ENCODE data around the gene CIB4. TPM values are rescaled to one million over a fixed set of nuclear protein-coding genes. Genes with fewer than 3 reads are reported as not detected.

Gene CIB4
- polyA plus RNA-seq, 3 donors, result 0.16 TPM; not detected in 2

DNA sequence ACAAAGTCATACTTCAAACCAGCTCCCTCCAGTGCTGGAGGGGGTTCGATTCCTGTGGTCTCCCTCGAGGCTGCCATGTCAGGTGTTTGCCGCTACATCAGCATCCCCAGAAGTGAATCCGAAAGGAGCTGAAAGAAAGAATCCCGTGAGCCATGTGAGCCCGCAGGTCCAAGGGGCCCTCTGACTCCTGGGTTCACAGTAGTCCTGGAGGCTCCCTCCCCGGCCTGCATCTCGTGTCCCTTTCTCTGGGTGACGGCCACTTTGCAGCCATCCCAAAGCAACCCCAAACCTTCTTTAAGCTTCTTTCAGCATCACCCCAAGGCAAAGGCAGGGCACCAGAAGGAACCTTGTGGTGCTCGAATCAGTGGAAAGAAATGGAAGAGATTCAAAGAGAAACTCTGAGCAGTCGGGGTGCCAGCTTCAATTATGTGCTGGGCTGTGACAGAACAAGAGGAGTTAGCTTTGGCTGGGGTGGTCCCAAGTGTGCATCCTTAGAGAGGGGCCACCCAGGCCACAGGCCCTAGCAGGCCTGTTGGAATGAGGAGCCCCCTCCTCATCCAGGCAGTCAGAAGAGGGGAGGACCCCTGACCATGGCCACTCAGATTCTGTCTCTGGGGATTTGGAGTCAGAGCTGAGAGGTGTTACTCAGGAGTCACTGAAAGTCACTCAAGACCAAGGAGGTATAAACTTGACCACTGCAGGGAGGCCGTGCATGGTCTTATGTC lies 59.7 kb downstream of the CIB4 start:
- no peak overlapping the region for H3K27ac ChIP-seq (ENCODE audit: low read depth, low read length)
- WGBS, 3 donors, result 85 to 88% (median 88%) methylated on average over 12 of the region's 12 CpGs

DNA sequence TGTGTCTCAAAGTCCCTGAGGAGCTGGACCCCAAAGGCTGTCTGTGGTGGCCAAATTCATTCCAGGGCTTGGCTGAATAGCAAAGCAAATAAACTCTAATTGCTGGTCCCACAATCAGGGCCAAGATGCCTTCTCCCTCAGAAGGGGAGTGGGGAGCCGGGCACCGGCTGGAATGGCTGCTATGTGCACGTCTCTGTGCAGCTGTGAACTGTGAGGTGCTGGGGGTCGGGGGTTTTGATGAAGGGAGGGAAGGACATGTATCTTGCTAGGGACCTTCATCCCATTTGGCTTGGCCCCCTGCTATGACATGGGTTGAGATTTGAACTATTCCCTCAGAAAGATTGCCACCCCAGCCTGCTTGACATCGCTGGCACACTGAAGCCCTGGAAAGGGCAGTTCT lies 60.4 kb downstream of the CIB4 start:
- WGBS, 3 donors, result 85 to 90% (median 87%) methylated on average over 5 of the region's 5 CpGs
- no peak overlapping the region for H3K27ac ChIP-seq (ENCODE audit: low read depth, low read length)

DNA sequence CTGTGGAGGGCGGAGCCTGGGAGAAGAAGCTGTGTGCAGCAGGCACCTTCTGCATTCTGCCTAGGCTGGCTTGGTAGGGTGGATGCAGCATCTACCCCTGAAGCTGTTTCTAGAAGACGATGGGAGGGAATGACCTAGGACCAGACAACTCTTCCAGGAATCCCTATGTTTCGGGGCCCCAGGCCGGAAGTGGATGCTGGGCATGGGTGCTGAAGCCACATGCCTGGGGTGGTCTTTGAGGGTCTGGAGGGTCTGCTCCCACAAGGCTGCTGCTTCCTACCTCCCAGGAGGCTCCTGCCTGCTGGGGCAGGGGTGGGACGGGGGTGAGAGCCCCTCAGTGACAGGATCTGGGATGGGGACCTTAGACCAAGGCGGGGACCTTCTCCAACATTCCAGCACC lies 61.0 kb downstream of the CIB4 start:
- WGBS, 3 donors, result 85 to 89% (median 88%) methylated on average over 6 of the region's 6 CpGs
- no peak overlapping the region for H3K27ac ChIP-seq (ENCODE audit: low read depth, low read length)

DNA sequence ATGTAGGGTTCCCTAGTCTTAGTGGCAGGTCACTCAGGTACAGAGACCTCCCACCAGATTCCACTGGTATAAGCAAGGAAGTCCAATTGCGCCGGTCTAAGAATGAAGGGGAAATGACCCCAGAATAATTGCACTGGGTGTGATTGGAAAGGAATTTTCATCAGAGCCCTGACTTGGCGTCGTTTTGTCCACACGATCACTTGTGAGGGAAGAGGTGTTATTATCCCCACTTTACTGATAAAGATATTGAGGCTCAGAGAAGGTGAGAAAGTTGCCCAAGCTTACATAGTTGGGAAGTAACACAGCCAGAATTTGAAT lies 61.5 kb downstream of the CIB4 start:
- WGBS, 3 donors, result 59 to 81% (median 66%) methylated on average over 5 of the region's 5 CpGs
- H3K27ac ChIP-seq (ENCODE audit: low read depth, low read length), result no peak overlapping the region

DNA sequence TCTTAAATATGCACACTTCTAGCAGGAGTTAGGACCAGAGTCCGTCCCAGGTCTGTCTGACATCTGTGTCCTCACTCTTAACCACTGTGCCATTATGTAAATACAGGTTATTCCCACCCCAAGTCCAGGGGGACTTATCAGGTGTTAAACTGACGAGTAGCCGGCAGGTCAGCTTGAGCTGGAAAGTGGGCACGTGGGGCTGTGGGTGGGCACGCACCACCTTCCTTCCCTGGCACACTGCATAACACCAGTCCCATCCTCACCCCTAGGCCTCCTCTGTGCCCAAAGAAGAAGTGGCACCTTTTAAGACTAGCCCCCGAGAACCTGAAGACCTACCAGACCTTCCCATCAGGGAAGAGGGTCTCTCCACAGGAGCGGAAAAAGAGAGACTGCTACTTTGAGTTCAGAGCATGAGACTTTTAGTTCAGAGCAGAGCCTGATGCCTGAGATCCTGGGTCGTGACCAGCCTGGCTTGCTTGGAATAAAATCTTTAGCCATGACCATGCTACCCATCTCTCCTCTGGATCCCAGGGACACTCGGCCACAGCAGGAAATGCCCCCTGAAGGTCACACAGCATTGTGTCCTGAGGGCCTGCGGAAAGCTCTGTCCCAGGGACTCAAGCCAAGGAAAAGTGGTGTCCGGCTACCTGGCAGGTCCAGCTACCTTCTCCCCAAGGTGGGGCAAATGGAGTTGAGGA lies 62.0 kb downstream of the CIB4 start:
- no peak overlapping the region for H3K27ac ChIP-seq (ENCODE audit: low read depth, low read length)
- WGBS, 3 donors, result 80 to 86% (median 85%) methylated on average over 11 of the region's 11 CpGs

DNA sequence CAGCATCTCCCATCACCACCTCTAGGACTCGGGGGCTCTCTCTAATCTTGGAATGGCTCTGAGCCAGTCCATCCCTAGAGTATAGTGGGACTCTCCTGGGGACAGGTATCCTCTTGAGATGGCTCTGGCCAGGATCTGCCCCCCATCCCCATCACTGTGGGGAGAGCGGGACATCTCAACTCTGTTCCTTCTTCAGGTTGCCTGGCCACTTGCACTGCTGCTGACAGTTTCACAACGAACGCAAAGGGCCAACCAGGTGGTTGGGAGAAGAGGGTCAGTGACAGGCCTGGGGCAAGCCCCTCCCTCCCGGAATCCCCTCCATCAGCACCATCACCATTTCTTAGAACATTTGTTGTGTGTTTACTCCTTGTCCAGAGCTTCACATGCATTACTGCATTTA lies 62.6 kb downstream of the CIB4 start:
- 77 to 89% (median 79%) methylated on average over 5 of the region's 5 CpGs for WGBS, 3 donors

DNA sequence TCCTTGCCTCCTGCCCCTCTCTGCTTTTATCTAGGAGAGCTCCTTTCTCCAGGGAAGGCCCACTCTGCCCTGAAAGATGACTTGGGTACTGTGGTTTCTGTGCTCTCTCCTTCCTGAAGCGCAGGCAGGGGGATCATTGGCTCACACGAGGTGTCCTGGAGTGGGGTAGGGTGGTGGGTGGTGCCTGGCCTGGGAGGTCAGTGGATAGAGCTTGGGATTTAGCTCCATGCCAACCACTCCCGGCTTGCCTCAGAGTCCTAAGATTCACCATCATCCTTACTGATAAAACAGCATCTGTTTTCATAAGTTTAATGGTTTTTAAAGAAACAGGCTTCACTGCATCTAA lies 63.1 kb downstream of the CIB4 start:
- no peak overlapping the region for H3K27ac ChIP-seq (ENCODE audit: low read depth, low read length)
- 50 to 55% (median 51%) methylated on average over 3 of the region's 3 CpGs for WGBS, 3 donors

More for the DNA sequence above, 62.6 kb downstream of the CIB4 start:
- H3K27ac ChIP-seq (ENCODE audit: low read depth, low read length), result no peak overlapping the region

DNA sequence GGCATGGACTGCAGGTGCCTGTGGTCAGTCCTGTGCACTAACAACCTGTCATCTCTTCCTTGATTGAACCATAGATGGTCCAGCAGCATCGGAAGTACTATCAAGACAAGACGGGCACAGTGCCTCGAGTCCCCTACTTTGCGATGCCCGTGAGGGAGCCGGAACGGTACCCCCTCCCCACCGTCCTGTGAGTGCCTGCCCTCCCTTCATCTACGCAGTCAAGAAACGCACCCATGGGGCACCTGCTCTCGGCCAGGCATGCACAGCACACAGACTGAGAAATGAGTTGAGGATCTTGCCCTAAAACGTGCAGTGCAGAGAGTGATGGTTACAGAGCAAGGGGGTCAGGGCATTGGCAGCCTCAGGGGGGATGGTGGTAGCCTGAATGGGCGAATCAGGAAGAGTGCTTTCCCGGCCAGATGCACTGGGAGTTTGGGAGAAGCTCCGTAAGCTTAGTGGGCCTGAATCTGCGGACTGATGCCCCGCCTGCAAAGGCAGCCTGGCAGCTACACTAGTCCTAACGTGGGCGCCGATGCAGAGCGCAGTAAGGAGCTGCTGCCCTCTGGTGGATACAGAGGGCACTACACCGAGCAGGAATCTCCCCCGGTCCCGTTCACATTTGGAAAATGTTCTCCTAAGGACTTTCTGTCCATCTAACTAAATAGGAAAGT lies 63.6 kb downstream of the CIB4 start:
- H3K27ac ChIP-seq (ENCODE audit: low read depth, low read length), result no peak overlapping the region
- 42% methylated on average over 24 of the region's 24 CpGs for WGBS, 3 donors

DNA sequence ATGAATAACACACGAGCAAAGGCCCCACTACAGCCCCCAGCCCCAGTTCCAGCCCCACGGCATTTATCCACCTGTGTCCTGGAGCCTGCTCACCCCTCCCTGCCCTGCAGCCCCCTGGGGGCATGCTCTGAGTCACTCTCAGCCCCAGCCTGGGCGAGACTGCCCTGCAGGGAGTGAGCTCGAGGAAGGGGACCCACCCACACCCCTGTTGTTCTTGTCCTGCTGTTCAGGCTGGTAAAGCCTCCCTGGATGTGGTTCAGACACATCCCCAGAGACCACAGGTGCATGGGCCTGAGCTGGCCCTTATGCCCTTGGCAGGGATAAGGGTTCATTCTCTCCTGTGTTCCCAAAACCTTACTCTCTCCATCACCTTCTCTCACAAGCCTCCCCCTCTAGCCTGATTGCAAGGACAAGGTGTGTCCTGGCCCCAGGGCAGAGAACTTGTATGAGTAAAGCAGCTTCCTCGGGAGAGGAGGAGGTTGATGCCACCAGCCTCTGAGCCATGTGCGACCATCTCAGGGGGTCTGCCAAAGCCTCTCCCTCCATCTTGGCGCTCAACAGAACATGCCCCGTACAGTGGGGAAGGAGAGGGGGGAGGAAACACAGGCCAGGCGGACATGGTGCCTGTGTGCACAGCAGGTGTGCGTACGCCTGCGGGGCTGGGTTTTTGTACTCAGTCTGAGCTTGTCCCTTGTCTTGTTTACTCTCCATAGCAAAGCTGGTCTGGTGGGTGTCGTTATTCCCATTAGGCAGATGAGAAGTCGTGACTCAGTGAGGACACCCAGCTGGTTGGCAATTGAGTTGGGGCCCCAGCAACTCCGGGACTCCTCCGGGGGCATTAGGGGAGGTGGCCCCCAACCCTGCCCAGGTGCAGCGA lies 64.4 kb downstream of the CIB4 start:
- 73 to 79% (median 74%) methylated on average over 17 of the region's 17 CpGs for WGBS, 3 donors
- H3K27ac ChIP-seq (ENCODE audit: low read depth, low read length), result no peak overlapping the region

DNA sequence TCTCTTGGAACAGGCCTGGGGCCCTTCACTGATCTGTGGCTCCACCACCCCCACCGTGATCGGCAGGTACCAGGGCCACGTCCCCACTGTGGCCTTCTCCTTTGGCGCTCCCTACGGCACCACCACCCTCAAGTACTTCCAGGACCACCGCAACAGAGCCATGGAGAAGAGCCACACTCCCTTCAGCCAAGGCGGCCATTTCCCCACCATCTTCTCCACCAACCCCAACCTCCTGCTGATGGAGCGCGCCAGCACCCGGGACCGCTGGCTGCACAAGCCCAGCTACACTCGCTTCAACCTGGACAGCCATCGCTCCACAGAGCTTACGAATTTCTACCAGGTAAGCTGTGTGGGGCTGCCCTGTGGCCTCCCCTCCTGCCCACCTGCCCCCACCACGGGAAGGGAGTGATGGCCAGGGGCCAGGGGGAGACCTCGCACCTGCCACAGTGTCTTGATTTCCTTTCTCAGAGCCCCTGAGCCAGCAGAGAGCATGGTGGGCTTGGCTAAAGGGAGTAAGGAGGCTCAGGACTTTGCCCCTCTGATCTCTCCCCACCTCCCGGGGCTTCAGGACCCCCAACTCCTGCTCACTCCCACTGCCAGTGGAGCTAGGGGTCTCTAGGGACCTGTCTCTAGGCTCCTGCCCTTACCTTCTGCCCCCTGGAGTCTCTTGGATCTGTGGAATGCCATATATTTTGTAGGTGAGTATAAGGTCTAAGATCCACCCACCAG lies 65.2 kb downstream of the CIB4 start:
- 87 to 89% (median 88%) methylated on average over 17 of the region's 17 CpGs for WGBS, 3 donors
- H3K27ac ChIP-seq (ENCODE audit: low read depth, low read length), result no peak overlapping the region

DNA sequence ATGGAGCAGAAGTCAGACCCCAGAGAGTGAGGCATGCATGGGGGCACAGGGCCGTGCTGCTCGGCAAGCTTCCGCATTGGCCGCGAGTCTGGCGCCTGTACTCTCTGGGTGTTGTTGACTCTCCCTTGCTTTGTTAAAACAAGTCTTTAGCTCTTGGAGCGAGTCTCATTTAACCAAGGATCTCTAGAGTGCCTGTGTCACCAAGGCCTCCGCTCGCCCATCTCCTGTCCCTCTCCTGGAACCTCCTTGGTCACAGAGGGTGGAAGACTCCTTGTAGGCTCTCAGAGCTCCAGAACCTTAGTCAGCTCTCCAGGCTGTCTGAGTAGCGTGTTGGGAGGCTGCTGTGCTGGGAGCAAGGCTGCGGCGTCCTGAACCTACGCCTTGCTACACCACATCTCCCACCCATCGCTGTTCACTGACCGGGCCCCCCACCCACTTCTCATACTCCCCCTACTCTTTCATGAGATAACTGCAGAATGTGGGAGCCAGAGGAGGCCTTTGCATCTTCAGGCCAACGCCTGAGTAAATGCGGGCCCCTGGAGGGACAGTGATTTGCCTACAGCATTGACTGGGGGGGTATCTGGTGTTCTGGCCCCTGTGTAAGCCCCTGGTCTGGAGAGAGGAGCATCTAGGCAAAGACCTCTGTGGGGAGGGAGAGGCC lies 66.1 kb downstream of the CIB4 start:
- WGBS, 3 donors, result 81 to 86% (median 84%) methylated on average over 17 of the region's 17 CpGs
- no peak overlapping the region for H3K27ac ChIP-seq (ENCODE audit: low read depth, low read length)

DNA sequence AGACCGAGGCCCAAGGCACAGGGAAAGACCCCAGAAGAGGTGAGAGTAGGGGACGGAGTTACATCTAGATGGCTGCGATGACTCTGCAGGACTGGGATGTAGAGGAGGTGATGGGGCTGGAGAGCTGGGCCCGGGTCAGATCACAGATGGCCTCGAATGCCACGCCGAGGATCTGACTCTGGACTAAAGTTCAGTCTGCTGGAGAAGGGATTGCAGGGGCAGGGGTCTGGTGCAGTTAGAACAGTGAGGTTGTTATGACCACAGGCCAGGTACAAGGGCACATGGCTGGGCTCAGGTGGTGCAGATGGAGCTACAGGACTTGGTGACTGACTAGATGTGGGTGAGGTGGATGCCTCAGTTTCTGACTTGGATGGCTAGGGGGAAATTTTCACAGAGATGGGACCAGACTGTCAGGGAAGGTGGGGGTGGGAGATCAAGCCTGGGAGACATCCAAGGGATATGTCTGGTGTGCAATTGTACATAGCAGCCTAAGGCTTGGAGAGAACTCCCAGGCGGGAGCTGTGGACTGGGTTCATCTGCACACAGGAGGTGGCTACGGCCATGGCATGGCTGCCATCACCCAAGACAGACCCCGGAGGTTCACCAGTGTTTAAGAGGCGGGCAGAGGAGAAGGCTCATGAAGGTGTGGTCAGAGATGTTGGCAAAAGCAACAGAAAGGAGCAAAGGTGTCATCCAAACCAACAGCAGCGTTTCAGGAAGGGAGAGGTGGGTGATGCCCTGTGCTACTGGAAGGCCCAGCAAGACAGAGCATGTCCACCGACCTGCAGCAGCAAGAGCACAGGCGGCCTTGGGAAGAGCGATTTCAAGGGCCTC lies 66.9 kb downstream of the CIB4 start:
- WGBS, 3 donors, result 89 to 93% (median 90%) methylated on average over 15 of the region's 15 CpGs

DNA sequence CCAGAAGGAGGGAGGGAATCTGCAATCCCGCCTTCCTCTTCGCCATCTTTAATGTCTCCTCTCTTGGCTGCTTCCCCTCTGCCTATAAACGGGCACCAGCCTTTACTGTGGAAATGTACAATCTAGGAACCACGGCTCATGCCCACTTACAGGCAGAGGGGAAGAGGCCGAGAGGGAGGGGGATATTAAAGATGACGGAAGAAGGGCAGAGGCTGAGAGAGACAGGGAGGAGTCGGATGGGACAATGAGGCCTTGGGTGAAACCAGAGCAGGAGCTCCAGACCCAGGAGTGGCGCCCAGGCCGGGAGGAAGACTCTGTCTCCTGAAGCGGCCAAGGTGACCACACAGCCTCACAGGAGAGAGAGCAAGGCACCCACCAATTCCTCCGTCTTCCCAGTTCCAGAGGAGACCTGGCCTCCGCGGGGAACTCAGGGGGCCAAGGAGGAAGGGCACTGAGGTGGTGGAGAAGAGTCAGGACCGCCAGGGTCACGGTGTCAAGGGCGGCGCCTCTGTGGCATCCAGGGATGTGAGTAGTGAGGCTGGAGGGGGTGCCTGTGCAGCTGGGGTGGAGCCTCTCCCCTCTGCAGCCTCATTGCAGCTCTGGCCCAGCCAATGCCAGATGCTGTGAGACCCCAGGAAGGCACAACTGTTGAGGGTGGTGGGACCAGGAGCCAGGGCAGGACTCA lies 67.8 kb downstream of the CIB4 start:
- no peak overlapping the region for H3K27ac ChIP-seq (ENCODE audit: low read depth, low read length)
- 84 to 93% (median 84%) methylated on average over 17 of the region's 17 CpGs for WGBS, 3 donors

More for the DNA sequence above, 66.9 kb downstream of the CIB4 start:
- no peak overlapping the region for H3K27ac ChIP-seq (ENCODE audit: low read depth, low read length)

DNA sequence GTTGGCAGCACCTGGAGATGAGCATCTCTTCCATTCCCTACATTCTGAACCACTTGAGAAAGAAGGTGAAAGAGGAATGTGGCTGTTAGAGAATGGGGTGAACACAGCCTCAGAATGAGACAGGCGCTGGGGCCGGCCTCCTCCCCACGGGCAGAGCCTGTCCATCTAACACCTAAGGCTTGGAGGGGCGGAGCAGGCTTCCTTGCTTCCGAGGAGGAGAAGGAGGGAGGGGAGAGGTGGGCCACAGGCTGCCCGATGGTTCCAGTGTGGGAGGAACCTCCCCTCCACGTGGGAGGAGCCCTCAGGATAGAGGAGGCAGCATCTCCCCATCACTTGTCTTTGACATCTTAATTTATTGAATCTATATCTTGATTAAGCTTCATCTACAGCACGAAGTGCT lies 68.6 kb downstream of the CIB4 start:
- H3K27ac ChIP-seq (ENCODE audit: low read depth, low read length), result no peak overlapping the region
- WGBS, 3 donors, result 24 to 45% (median 27%) methylated on average over 8 of the region's 8 CpGs

DNA sequence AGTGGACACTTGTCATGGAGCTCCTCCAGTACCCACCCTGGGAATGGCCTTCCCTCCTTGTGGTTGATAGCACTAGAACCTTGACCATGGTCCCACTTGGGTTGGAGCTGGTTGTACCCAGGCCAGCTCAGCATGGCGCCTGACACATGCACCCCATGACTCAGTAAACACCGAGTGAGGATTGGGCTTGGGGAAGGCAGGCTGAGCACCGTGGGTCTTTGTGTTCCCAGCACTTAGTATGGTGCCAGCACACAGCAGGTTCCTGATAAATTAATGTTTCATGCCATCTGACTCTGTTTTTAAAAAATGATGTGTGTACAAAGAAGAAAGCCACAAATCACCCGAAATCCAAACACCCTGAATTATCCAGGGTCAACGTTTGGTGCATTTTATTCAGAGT lies 69.8 kb downstream of the CIB4 start:
- WGBS, 3 donors, result 75 to 87% (median 77%) methylated on average over 5 of the region's 5 CpGs
- H3K27ac ChIP-seq (ENCODE audit: low read depth, low read length), result no peak overlapping the region

DNA sequence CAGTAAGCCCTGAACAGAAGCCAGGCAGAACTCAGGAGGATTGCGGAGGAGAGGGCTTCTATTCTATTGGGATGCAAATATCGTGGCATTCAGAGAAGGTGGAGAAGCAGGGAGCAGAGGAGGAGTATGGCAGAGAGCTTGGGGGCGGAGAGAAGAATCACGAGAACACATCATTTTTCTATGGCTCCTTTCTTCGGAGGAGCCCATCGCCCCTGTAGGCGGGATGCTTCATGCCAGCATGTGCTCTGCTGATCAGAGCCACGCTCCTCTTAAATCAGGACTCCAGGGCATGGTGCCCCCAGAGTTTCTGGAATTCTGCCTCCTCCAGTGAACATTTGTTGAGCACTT lies 71.1 kb downstream of the CIB4 start:
- WGBS, 3 donors, result 75 to 84% (median 79%) methylated on average over 8 of the region's 8 CpGs
- H3K27ac ChIP-seq (ENCODE audit: low read depth, low read length), result no peak overlapping the region

Measured in adipose tissue (tissue), 3 donors.